ENCODE results near the gene WIPF2.
A peak's percentile ranks its signal among the peaks of the same experiment; 100 is the strongest.

Gene WIPF2

GRCh38 chr17:40178660-40179059, 40.4 kb upstream of the WIPF2 start:
- peaks cover 8 to 14% of the 10 kb centered on the region in 2 donors for H3K36me3 ChIP-seq (ENCODE audit: control insufficient read depth in 2 of 2, insufficient read depth in 2 of 2, low read length in 2 of 2)
- no peak overlapping the region for H3K9ac ChIP-seq (ENCODE audit: low read length in 2 of 2)
- H3K9me3 ChIP-seq (ENCODE audit: control insufficient read depth in 2 of 2, low read length in 2 of 2) = no peaks in the 10 kb centered on the region
- no peaks in the 10 kb centered on the region for H3K27me3 ChIP-seq (ENCODE audit: control insufficient read depth in 1 of 2, insufficient read depth in 2 of 2, low read length in 2 of 2)
- peaks cover 9% of the 10 kb centered on the region for H3K4me1 ChIP-seq (ENCODE audit: control insufficient read depth, insufficient read depth, low read length)
- no peak overlapping the region for H3K4me3 ChIP-seq (ENCODE audit: low read length in 2 of 2)
- H3K27ac ChIP-seq (ENCODE audit: low read length) = no peak overlapping the region

GRCh38 chr17:40179923-40180659, 39.0 kb upstream of the WIPF2 start:
- Histone ChIP-seq H3K9ac (ENCODE audit: low read length in 2 of 2) (no peak overlapping the region), H3K4me1 (ENCODE audit: control insufficient read depth, insufficient read depth, low read length) (peaks cover 9% of the 10 kb centered on the region)

GRCh38 chr17:40180694-40181093, 38.4 kb upstream of the WIPF2 start:
- H3K27ac ChIP-seq (ENCODE audit: low read length) = no peak overlapping the region
- no peak overlapping the region for H3K9ac ChIP-seq (ENCODE audit: low read length in 2 of 2)
- no peaks in the 10 kb centered on the region for H3K9me3 ChIP-seq (ENCODE audit: control insufficient read depth in 2 of 2, low read length in 2 of 2)
- H3K4me3 ChIP-seq (ENCODE audit: low read length in 2 of 2) = no peak overlapping the region
- no peaks in the 10 kb centered on the region for H3K27me3 ChIP-seq (ENCODE audit: control insufficient read depth in 1 of 2, insufficient read depth in 2 of 2, low read length in 2 of 2)
- H3K36me3 ChIP-seq (ENCODE audit: control insufficient read depth in 2 of 2, insufficient read depth in 2 of 2, low read length in 2 of 2) = peaks cover 4 to 7% of the 10 kb centered on the region in 2 donors
- H3K4me1 ChIP-seq (ENCODE audit: control insufficient read depth, insufficient read depth, low read length) = peaks cover 9% of the 10 kb centered on the region

More at GRCh38 chr17:40179923-40180659, 39.0 kb upstream of the WIPF2 start:
- Histone ChIP-seq H3K36me3 (ENCODE audit: control insufficient read depth in 2 of 2, insufficient read depth in 2 of 2, low read length in 2 of 2) (peaks cover 4 to 7% of the 10 kb centered on the region in 2 donors), H3K27me3 (ENCODE audit: control insufficient read depth in 1 of 2, insufficient read depth in 2 of 2, low read length in 2 of 2) (no peaks in the 10 kb centered on the region), H3K9me3 (ENCODE audit: control insufficient read depth in 2 of 2, low read length in 2 of 2) (no peaks in the 10 kb centered on the region), H3K4me3 (ENCODE audit: low read length in 2 of 2) (no peak overlapping the region), H3K27ac (ENCODE audit: low read length) (no peak overlapping the region)

GRCh38 chr17:40181205-40181604, 37.9 kb upstream of the WIPF2 start:
- Histone ChIP-seq H3K9me3 (ENCODE audit: control insufficient read depth in 2 of 2, low read length in 2 of 2) (no peaks in the 10 kb centered on the region), H3K9ac (ENCODE audit: low read length in 2 of 2) (no peak overlapping the region), H3K4me1 (ENCODE audit: control insufficient read depth, insufficient read depth, low read length) (peaks cover 9% of the 10 kb centered on the region), H3K27me3 (ENCODE audit: control insufficient read depth in 1 of 2, insufficient read depth in 2 of 2, low read length in 2 of 2) (no peaks in the 10 kb centered on the region), H3K27ac (ENCODE audit: low read length) (no peak overlapping the region), H3K36me3 (ENCODE audit: control insufficient read depth in 2 of 2, insufficient read depth in 2 of 2, low read length in 2 of 2) (peaks cover 2 to 4% of the 10 kb centered on the region in 2 donors), H3K4me3 (ENCODE audit: low read length in 2 of 2) (no peak overlapping the region)

- H3K27ac ChIP-seq (ENCODE audit: low read length) = no peak overlapping the region
- H3K9me3 ChIP-seq (ENCODE audit: control insufficient read depth in 2 of 2, low read length in 2 of 2) = no peaks in the 10 kb centered on the region
- H3K27me3 ChIP-seq (ENCODE audit: control insufficient read depth in 1 of 2, insufficient read depth in 2 of 2, low read length in 2 of 2) = no peaks in the 10 kb centered on the region
- peaks cover 4% of the 10 kb centered on the region for H3K4me1 ChIP-seq (ENCODE audit: control insufficient read depth, insufficient read depth, low read length)
- H3K9ac ChIP-seq (ENCODE audit: low read length in 2 of 2) = no peak overlapping the region
- no peak overlapping the region for H3K4me3 ChIP-seq (ENCODE audit: low read length in 2 of 2)
- H3K36me3 ChIP-seq (ENCODE audit: control insufficient read depth in 2 of 2, insufficient read depth in 2 of 2, low read length in 2 of 2) = no peaks in the 10 kb centered on the region
Measured at GRCh38 chr17:40182606-40183005, 36.5 kb upstream of the WIPF2 start.

- no peaks in the 10 kb centered on the region for H3K9me3 ChIP-seq (ENCODE audit: control insufficient read depth in 2 of 2, low read length in 2 of 2)
- no peaks in the 10 kb centered on the region for H3K27me3 ChIP-seq (ENCODE audit: control insufficient read depth in 1 of 2, insufficient read depth in 2 of 2, low read length in 2 of 2)
Measured at GRCh38 chr17:40187238-40187637, 31.9 kb upstream of the WIPF2 start.

GRCh38 chr17:40188694-40189093, 30.4 kb upstream of the WIPF2 start:
- H3K27me3 ChIP-seq (ENCODE audit: control insufficient read depth in 1 of 2, insufficient read depth in 2 of 2, low read length in 2 of 2) = no peaks in the 10 kb centered on the region
- peaks cover 0 to 2% of the 10 kb centered on the region in 2 donors for H3K36me3 ChIP-seq (ENCODE audit: control insufficient read depth in 2 of 2, insufficient read depth in 2 of 2, low read length in 2 of 2)
- no peaks in the 10 kb centered on the region for H3K9me3 ChIP-seq (ENCODE audit: control insufficient read depth in 2 of 2, low read length in 2 of 2)
- H3K4me1 ChIP-seq (ENCODE audit: control insufficient read depth, insufficient read depth, low read length) = peaks cover 11% of the 10 kb centered on the region
- H3K27ac ChIP-seq (ENCODE audit: low read length) = no peak overlapping the region
- H3K9ac ChIP-seq (ENCODE audit: low read length in 2 of 2) = no peak overlapping the region
- no peak overlapping the region for H3K4me3 ChIP-seq (ENCODE audit: low read length in 2 of 2)

More at GRCh38 chr17:40187238-40187637, 31.9 kb upstream of the WIPF2 start:
- peaks cover 0 to 2% of the 10 kb centered on the region in 2 donors for H3K36me3 ChIP-seq (ENCODE audit: control insufficient read depth in 2 of 2, insufficient read depth in 2 of 2, low read length in 2 of 2)
- no peak overlapping the region for H3K4me3 ChIP-seq (ENCODE audit: low read length in 2 of 2)
- peaks cover 11% of the 10 kb centered on the region for H3K4me1 ChIP-seq (ENCODE audit: control insufficient read depth, insufficient read depth, low read length)
- H3K9ac ChIP-seq (ENCODE audit: low read length in 2 of 2) = no peak overlapping the region
- H3K27ac ChIP-seq (ENCODE audit: low read length) = no peak overlapping the region

GRCh38 chr17:40190197-40191021, 28.7 kb upstream of the WIPF2 start:
- peak overlapping the region; percentile 28 to 29 for H3K9ac ChIP-seq (ENCODE audit: low read length in 2 of 2)
- peaks cover 13% of the 10 kb centered on the region for H3K4me1 ChIP-seq (ENCODE audit: control insufficient read depth, insufficient read depth, low read length)
- no peaks in the 10 kb centered on the region for H3K9me3 ChIP-seq (ENCODE audit: control insufficient read depth in 2 of 2, low read length in 2 of 2)
- peak overlapping the region in 1 of 2 donors; percentile 78 for H3K4me3 ChIP-seq (ENCODE audit: low read length in 2 of 2)
- no peak overlapping the region for H3K27ac ChIP-seq (ENCODE audit: low read length)
- H3K36me3 ChIP-seq (ENCODE audit: control insufficient read depth in 2 of 2, insufficient read depth in 2 of 2, low read length in 2 of 2) = peaks cover 0 to 2% of the 10 kb centered on the region in 2 donors
- H3K27me3 ChIP-seq (ENCODE audit: control insufficient read depth in 1 of 2, insufficient read depth in 2 of 2, low read length in 2 of 2) = no peaks in the 10 kb centered on the region

- H3K9me3 ChIP-seq (ENCODE audit: control insufficient read depth in 2 of 2, low read length in 2 of 2) = no peaks in the 10 kb centered on the region
- no peaks in the 10 kb centered on the region for H3K27me3 ChIP-seq (ENCODE audit: control insufficient read depth in 1 of 2, insufficient read depth in 2 of 2, low read length in 2 of 2)
- H3K4me1 ChIP-seq (ENCODE audit: control insufficient read depth, insufficient read depth, low read length) = peaks cover 13% of the 10 kb centered on the region
- H3K4me3 ChIP-seq (ENCODE audit: low read length in 2 of 2) = peak overlapping the region; percentile 72 to 78
- H3K36me3 ChIP-seq (ENCODE audit: control insufficient read depth in 2 of 2, insufficient read depth in 2 of 2, low read length in 2 of 2) = peaks cover 0 to 2% of the 10 kb centered on the region in 2 donors
- peak overlapping the region in 1 of 2 donors; percentile 9 for H3K9ac ChIP-seq (ENCODE audit: low read length in 2 of 2)
- H3K27ac ChIP-seq (ENCODE audit: low read length) = peak overlapping the region; percentile 31
Measured at GRCh38 chr17:40191237-40192208, 27.6 kb upstream of the WIPF2 start.

GRCh38 chr17:40192961-40193360, 26.1 kb upstream of the WIPF2 start:
- no peak overlapping the region for H3K4me3 ChIP-seq (ENCODE audit: low read length in 2 of 2)
- H3K36me3 ChIP-seq (ENCODE audit: control insufficient read depth in 2 of 2, insufficient read depth in 2 of 2, low read length in 2 of 2) = peaks cover 0 to 2% of the 10 kb centered on the region in 2 donors
- no peak overlapping the region for H3K9ac ChIP-seq (ENCODE audit: low read length in 2 of 2)
- peaks cover 13% of the 10 kb centered on the region for H3K4me1 ChIP-seq (ENCODE audit: control insufficient read depth, insufficient read depth, low read length)
- H3K9me3 ChIP-seq (ENCODE audit: control insufficient read depth in 2 of 2, low read length in 2 of 2) = no peaks in the 10 kb centered on the region
- no peak overlapping the region for H3K27ac ChIP-seq (ENCODE audit: low read length)
- H3K27me3 ChIP-seq (ENCODE audit: control insufficient read depth in 1 of 2, insufficient read depth in 2 of 2, low read length in 2 of 2) = no peaks in the 10 kb centered on the region

Measured in stomach smooth muscle (tissue), 2 donors.